Activated CD8-positive, alpha-beta memory T cell treated with anti-CD3 and anti-CD28 coated beads for 1 hour (primary cell): Measurements from ENCODE around the gene CDH2.

ENCODE experiments used
- DNase-seq, 2 donors: peaks; one replicate each; pipeline ENCODE4 v3.0.0-alpha.2; 2020; ENCODE audit warnings: low read depth in 1 of 2; ENCODE audit errors: extremely low read depth in 1 of 2

Gene CDH2

DNA sequence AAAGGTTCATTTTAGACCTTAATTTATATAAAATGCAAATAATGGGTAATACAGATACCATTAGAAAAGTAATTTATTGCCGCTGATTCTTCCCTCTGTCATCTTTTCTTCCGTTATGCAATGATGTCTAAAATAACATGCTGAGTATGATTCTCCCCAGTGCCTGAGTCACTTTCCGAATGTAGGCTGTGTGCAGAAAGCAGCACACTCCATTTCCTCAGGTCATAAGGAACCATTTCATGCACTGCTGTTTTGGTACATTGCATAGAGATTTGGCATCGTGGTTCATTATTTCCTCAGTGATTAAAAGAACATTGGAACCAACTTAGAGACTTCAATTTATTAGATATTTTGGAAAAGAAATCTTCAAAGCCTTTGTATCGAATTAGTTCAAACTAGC, 173.5 kb downstream of the CDH2 start:
- DNase-seq, result no peak

GRCh38 chr18:28002841-28003240, 174.1 kb downstream of the CDH2 start:
- no peak for DNase-seq

DNA sequence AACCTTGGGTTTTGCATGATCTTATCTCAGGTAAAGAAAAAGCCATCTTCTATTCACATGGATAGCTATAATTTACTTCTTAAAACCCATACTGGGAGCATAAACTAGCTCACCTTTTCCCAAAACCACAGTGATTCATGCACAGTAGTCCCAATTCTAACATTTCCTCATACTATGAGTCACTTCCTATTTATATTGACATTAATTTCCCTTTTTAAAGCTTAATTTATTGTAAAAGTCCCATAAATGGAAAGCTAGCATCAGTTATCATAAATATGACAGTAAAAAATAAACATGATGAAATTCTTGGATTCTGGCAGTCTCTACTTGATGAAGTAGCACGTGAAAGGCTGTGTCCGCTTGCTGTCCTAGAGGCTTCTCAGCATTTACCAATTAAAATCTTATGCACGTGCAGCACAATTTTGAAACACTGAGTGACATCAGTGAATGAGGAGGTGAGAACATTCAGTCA, 180.1 kb downstream of the CDH2 start:
- no peak for DNase-seq

- DNase-seq, result no peak
Measured at GRCh38 chr18:27995770-27996502, 181.0 kb downstream of the CDH2 start.

GRCh38 chr18:27994571-27994970, 182.4 kb downstream of the CDH2 start:
- DNase-seq, result no peak

GRCh38 chr18:27991391-27991790, 185.5 kb downstream of the CDH2 start:
- no peak for DNase-seq

DNA sequence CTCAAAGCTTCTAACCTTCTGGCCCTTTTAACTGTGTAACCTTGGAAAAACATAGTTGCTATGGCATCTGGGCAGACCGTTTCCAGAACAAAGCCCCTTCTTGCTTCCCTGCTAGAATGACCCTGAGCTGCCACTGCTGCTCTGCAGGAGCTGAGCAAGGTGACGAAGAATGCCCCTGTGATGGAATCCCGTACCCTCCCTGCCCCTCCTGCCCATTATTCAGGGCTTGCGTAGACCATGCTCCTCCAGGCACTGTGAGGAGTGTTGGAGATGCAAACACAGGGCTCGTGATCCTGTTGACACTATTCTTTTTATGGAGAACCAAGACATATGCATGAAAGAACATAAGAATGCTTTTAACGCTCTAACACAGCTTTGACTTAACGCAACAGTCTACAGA, 191.1 kb downstream of the CDH2 start:
- DNase-seq, result no peak

DNA sequence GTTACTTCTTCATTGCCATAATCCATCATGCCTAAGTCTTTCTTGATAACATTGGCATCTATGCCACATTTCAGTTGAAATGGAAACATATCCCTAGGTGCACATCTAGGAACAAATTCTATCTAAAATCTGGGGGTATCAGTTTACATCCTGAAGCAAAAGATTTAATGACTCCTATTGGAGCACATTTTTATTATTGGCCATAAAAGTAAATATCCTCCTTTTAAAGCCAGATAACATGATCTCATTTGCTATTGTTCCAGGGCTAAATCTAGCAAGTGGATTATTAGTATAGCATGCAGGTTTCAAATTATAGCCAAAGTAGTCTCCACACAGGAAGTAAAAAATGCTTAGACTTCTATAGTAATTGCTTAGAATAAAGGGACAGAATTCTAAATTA, 193.2 kb downstream of the CDH2 start:
- no peak for DNase-seq

GRCh38 chr18:27976806-27977408, 200.0 kb downstream of the CDH2 start:
- DNase-seq, result no peak

- DNase-seq, result no peak
Measured at GRCh38 chr18:27970321-27970720, 206.6 kb downstream of the CDH2 start.

DNA sequence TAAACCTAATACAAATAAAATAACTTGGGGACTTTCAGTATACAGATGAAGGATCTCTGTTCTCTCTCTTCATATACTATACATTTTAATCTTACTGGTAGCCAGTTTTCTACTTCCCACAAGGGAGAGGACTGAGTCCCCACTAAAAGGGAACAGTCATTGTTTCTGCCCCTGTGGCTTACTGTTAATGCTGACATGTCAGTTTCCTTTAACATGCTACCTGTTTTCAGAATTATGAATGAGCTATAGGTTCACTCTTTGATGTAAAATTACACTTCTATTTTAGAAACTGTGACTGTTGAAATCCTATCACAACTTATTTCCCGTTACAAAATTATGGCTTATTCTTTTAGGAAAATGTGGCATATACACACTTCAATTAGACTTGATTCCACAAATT, 207.7 kb downstream of the CDH2 start:
- no peak for DNase-seq

DNA sequence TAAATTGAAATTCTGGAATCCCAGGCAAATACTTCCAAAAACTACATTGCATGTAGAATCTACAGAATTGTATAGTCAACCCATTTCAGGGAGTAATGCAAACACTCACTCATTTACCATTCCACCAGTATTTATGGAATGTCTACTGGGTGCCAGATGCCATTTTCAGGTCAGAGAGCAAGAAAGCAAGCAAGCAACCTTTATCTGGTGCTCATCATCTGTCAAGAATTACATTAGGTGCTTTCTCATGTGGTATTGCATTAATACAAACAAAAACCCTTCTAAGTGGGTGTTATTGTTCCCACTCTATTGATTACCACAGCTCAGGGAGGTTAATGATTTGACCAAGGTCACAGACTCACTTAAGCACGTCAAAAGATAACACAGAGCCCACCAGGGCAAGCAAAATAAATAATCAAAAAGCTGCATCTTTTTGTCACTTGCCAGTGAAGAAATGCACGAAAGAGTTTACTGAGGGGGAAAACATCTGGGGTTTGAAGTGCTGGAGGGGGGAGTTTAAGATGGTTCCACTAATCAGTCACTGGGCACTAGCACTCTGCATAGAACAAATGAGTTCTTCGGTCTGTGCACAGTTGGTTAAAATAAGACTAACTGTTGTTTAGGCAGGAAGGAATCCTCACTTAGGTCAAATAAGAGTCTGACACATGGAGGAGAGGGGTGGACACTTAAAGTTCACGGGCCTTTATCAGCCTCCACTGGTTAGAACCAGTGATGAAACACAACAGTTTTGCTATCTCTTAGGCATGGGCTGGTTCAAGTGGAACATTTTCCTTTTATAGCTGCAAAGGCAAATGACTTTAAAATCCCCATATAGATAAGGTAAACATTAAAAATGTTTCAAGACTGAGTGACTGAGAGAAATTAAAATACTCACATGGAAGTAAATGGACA, 208.8 kb downstream of the CDH2 start:
- no peak for DNase-seq

- no peak for DNase-seq
Measured at GRCh38 chr18:27966881-27967280, 210.0 kb downstream of the CDH2 start.

- no peak for DNase-seq
Measured at GRCh38 chr18:27964811-27965210, 212.1 kb downstream of the CDH2 start.

- DNase-seq, result no peak
Measured at GRCh38 chr18:27959101-27959500, 217.8 kb downstream of the CDH2 start.

GRCh38 chr18:27956001-27956640, 220.8 kb downstream of the CDH2 start:
- DNase-seq, result no peak

GRCh38 chr18:27954226-27954625, 222.7 kb downstream of the CDH2 start:
- DNase-seq, result no peak

- no peak for DNase-seq
Measured at GRCh38 chr18:27952741-27953140, 224.2 kb downstream of the CDH2 start.

- DNase-seq, result no peak
Measured at GRCh38 chr18:27950648-27951228, 226.2 kb downstream of the CDH2 start.

DNA sequence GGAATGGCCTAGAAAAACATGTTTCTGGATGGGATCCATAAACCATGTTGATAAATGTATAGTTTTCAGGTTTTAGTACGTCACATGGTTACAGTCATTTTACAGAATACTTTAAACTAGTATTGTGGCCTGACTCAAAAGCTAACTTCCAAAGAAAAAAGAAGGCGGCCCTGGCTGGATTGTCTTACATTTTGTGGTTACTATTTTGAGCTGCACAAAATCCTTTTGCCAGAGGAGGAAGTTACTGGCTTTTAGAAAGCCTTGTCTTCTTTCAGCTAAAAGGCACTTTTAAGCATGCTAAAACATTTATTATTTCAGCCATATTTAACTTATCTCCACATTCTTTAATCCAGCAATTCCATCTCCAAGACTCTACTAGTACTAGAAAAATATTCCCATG, 227.9 kb downstream of the CDH2 start:
- DNase-seq, result no peak

DNA sequence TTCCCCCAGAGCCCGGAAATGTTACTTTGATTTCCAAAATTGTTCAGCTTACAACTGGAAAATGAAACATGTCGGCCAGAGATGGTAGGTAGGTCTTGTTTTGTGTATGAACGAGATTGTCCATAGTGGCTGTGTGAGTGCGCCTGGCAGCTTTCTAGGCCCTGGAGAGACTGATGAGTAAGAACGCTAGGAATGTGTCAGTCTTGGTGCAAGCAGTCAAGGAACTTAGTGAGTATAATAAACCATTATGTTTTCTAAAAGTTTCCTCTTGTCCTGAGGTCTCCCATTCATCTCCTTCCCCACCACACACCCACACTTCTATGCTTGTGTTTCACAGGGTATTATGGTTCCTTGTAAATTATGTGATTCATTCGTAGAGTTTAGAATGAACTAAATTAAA, 234.2 kb downstream of the CDH2 start:
- no peak for DNase-seq
